ENCODE data around the gene ZNF496.

ZNF496 gene

DNA sequence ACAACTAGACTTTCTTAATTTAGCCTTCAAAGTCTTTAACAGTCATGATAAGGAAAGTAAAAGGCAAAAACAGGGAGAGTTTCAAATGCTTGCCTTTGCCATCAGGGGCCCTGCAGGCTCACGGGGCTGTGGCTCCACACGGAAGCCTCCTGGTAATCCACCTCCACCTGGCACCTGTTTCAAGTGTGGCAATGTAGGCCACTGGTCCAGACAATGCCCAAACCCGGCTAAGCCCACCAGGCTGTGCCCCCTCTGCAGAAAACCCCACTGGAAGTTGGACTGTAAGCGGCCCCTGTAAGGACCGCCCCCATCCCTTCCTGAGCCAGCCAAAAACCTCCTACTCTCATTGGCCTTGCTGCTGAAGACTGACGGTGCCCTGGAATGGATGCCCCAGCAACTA, 43.3 kb downstream of the ZNF496 start:
- H3K36me3 ChIP-seq (ENCODE audit: control insufficient read depth, insufficient read depth, low read length): no peaks in the 10 kb centered on the region

DNA sequence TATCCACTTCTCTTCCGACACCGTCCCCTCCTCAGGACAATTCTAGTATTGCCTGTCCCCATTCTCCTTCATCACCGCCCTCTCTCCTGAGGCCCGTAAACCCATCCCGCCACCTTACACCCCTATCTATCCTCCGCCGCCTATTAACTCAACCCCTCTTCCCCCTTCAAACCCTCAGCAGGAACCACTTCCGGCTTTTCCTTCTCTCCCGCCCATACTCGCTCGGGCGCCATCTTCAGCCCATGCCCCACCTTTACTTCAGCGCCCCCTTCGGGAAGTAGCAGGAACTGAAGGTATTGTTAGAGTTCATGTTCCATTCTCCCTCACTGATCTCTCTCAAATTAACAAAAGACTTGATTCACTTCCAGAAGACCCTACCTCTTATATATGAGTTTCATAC, 44.2 kb downstream of the ZNF496 start:
- Histone ChIP-seq H3K27me3 (replicated peaks; ENCODE audit: control insufficient read depth, insufficient read depth, low read length) (no peaks in the 10 kb centered on the region), H3K4me3 (replicated peaks; ENCODE audit: low read depth, low read length) (no peak overlapping the region), H3K36me3 (ENCODE audit: control insufficient read depth, insufficient read depth, low read length) (no peaks in the 10 kb centered on the region)
- TF ChIP-seq, protein P1, sequence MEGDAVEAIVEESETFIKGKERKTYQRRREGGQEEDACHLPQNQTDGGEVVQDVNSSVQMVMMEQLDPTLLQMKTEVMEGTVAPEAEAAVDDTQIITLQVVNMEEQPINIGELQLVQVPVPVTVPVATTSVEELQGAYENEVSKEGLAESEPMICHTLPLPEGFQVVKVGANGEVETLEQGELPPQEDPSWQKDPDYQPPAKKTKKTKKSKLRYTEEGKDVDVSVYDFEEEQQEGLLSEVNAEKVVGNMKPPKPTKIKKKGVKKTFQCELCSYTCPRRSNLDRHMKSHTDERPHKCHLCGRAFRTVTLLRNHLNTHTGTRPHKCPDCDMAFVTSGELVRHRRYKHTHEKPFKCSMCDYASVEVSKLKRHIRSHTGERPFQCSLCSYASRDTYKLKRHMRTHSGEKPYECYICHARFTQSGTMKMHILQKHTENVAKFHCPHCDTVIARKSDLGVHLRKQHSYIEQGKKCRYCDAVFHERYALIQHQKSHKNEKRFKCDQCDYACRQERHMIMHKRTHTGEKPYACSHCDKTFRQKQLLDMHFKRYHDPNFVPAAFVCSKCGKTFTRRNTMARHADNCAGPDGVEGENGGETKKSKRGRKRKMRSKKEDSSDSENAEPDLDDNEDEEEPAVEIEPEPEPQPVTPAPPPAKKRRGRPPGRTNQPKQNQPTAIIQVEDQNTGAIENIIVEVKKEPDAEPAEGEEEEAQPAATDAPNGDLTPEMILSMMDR (IDR thresholded peaks at IDR 0.05; ENCODE audit: insufficient read depth, low read length, poor library complexity, severe bottlenecking): no peak
- DNase-seq (ENCODE audit: extremely low read depth, insufficient read length): no peak

More for the DNA sequence above, 43.3 kb downstream of the ZNF496 start:
- Histone ChIP-seq H3K27me3 (replicated peaks; ENCODE audit: control insufficient read depth, insufficient read depth, low read length) (no peaks in the 10 kb centered on the region), H3K4me3 (replicated peaks; ENCODE audit: low read depth, low read length) (no peak overlapping the region)
- TF ChIP-seq, protein P1 (IDR thresholded peaks at IDR 0.05; ENCODE audit: insufficient read depth, low read length, poor library complexity, severe bottlenecking): no peak
- no peak for DNase-seq (ENCODE audit: extremely low read depth, insufficient read length)

DNA sequence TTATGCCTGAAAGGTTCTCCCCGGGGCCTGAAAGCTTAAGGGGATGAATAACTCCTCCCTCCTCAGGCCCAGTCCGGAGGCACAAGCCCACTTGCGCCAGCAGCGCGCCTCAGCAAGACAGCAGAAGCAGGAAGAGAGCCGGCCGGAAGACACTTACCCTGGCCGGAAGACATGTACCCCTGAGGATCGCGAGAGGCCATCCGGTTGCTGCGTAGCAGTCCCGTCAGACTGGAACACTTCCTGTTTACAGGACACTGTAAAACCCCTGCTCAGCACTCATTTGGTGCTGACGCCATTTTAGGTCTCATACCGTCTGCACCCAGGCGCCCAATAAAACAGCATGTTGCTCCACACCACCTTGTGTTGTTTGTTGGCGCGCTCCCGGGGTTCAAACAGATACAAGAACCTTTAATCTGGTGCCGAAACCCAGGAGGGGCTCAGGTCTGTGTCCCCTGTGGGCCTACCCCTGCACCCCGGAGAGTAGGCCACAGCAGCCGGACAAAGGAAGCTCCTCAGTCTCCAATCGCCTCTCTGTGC, 45.5 kb downstream of the ZNF496 start:
- H3K36me3 ChIP-seq (ENCODE audit: control insufficient read depth, insufficient read depth, low read length): no peaks in the 10 kb centered on the region
- TF ChIP-seq, protein P1 (IDR thresholded peaks at IDR 0.05; ENCODE audit: insufficient read depth, low read length, poor library complexity, severe bottlenecking): no peak
- no peak for DNase-seq (ENCODE audit: extremely low read depth, insufficient read length)
- H3K4me3 ChIP-seq (replicated peaks; ENCODE audit: low read depth, low read length): no peak overlapping the region
- no peaks in the 10 kb centered on the region for H3K27me3 ChIP-seq (replicated peaks; ENCODE audit: control insufficient read depth, insufficient read depth, low read length)

DNA sequence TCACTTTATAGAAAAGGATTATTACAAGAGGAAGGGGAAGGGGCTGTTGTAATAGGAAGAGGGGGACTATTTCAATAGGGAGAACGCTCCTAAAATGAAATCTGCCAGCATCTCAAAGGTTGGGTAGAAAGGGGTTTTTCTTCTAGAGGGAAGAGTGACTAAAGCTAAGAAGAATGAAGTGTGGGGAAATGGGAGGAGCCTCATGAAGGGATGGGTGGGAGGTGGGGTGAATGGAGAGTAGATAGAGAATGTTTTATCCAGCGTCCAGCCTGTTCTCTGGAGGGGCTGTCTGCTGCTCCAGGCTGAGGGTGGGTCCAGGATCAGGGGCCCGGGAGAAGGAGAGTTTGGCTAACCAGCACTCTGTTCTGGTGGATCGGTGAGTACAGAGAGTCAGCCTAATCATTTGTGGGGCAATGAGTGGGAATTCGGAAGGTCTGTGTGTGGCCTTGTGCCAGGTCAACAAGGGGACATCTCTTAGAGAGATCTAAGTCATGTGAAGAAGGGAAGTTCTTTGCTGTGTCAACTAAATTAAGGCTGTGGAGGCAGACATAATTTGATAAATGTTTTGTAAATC, 50.6 kb downstream of the ZNF496 start:
- no peak for DNase-seq (ENCODE audit: extremely low read depth, insufficient read length)
- no peaks in the 10 kb centered on the region for H3K27me3 ChIP-seq (replicated peaks; ENCODE audit: control insufficient read depth, insufficient read depth, low read length)
- H3K4me3 ChIP-seq (replicated peaks; ENCODE audit: low read depth, low read length): no peak overlapping the region
- H3K36me3 ChIP-seq (ENCODE audit: control insufficient read depth, insufficient read depth, low read length): no peaks in the 10 kb centered on the region
- TF ChIP-seq, protein P1 (IDR thresholded peaks at IDR 0.05; ENCODE audit: insufficient read depth, low read length, poor library complexity, severe bottlenecking): no peak

DNA sequence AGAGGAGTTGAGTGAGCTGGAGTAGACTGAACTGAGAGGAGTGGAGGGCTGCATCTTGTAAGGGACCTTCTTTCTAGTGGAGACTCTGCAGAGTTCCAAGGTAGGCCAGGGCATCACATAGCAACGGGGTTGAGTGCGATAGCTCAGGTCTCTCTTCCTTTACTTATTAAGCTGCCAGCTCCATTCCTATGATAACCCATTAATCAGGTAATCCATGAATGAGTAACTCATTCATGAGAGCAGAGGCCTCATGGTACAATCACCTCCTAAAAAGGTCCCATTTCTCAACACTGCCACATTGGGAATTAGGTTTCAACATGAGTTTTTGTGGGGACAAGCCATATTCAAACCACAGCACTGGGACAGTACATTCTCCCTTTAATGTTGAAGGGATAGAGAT, 54.5 kb downstream of the ZNF496 start:
- H3K27me3 ChIP-seq (replicated peaks; ENCODE audit: control insufficient read depth, insufficient read depth, low read length): no peaks in the 10 kb centered on the region
- no peak overlapping the region for H3K4me3 ChIP-seq (replicated peaks; ENCODE audit: low read depth, low read length)
- no peak for DNase-seq (ENCODE audit: extremely low read depth, insufficient read length)
- TF ChIP-seq, protein P1 (IDR thresholded peaks at IDR 0.05; ENCODE audit: insufficient read depth, low read length, poor library complexity, severe bottlenecking): no peak
- H3K36me3 ChIP-seq (ENCODE audit: control insufficient read depth, insufficient read depth, low read length): no peaks in the 10 kb centered on the region

Data from GM06990 (cell line).